Midbrain (tissue), 1 donor: ENCODE data around the gene ILKAP.

ENCODE experiments used
- DNase-seq: peaks from one replicate; lab custom pipeline; 2025; lab: John Stamatoyannopoulos, UW

ILKAP gene

GRCh38 chr2:238152771-238153688 is 50.5 kb downstream of the ILKAP start:
- DNase-seq, result no peak

- DNase-seq, result no peak
Observed at GRCh38 chr2:238151628-238152235, 51.8 kb downstream of the ILKAP start.

GRCh38 chr2:238151205-238151604 is 52.3 kb downstream of the ILKAP start:
- no peak for DNase-seq

GRCh38 chr2:238150686-238151085 is 52.8 kb downstream of the ILKAP start:
- no peak for DNase-seq

GRCh38 chr2:238149841-238150572 is 53.5 kb downstream of the ILKAP start:
- no peak for DNase-seq

- no peak for DNase-seq
Observed at GRCh38 chr2:238148981-238149380, 54.5 kb downstream of the ILKAP start.

- DNase-seq, result no peak
Observed at GRCh38 chr2:238146884-238147544, 56.5 kb downstream of the ILKAP start.

- no peak for DNase-seq
Observed at GRCh38 chr2:238145851-238146250, 57.6 kb downstream of the ILKAP start.

GRCh38 chr2:238145046-238145445 is 58.4 kb downstream of the ILKAP start:
- DNase-seq, result no peak

- no peak for DNase-seq
Observed at GRCh38 chr2:238144262-238144661, 59.2 kb downstream of the ILKAP start.

GRCh38 chr2:238143239-238143951 is 60.1 kb downstream of the ILKAP start:
- no peak for DNase-seq

- DNase-seq, result no peak
Observed at GRCh38 chr2:238142382-238143205, 60.9 kb downstream of the ILKAP start.

GRCh38 chr2:238141541-238142318 is 61.8 kb downstream of the ILKAP start:
- no peak for DNase-seq

- no peak for DNase-seq
Observed at GRCh38 chr2:238140721-238141540, 62.6 kb downstream of the ILKAP start.

- DNase-seq, result no peak
Observed at GRCh38 chr2:238140040-238140439, 63.5 kb downstream of the ILKAP start.

- no peak for DNase-seq
Observed at GRCh38 chr2:238139196-238140039, 64.1 kb downstream of the ILKAP start.

GRCh38 chr2:238138331-238139195 is 64.9 kb downstream of the ILKAP start, which contains the start of gene KLHL30:
Gene KLHL30 (plus strand): TSS chr2:238138668. CDS start chr2:238140755, 2,087 bp downstream.
- no peak for DNase-seq
